IPS DF 6.9 (cell line): Measurements from ENCODE around the gene KANSL1.

Experiments used
- DNase-seq: peaks from one replicate; pipeline ENCODE4 v3.0.0-alpha.2; 2013; ENCODE audit warnings: low read depth, low spot score
- H3K27ac ChIP-seq: one replicate; pipeline ENCODE4 v1.5.1; 2013; ENCODE audit warnings: low read length, control low read depth
- H3K27me3 ChIP-seq: 2 replicates; pipeline ENCODE4 v1.6.1; 2013; ENCODE audit warnings: mild to moderate bottlenecking, low read length; ENCODE audit not compliant: control insufficient read depth, insufficient read depth
- H3K36me3 ChIP-seq: 2 replicates; pipeline ENCODE4 v1.6.1; 2013; ENCODE audit warnings: low read length; ENCODE audit not compliant: control insufficient read depth, insufficient read depth
- H3K4me1 ChIP-seq: 2 replicates; pipeline ENCODE4 v1.6.1; 2013; ENCODE audit warnings: low read length; ENCODE audit not compliant: control insufficient read depth, insufficient read depth
- H3K4me3 ChIP-seq: 2 replicates; pipeline ENCODE4 v1.5.1; 2013; ENCODE audit warnings: mild to moderate bottlenecking, low read length
- H3K9me3 ChIP-seq: 2 replicates; pipeline ENCODE4 v1.6.1; 2013; ENCODE audit warnings: low read length, inconsistent platforms; ENCODE audit not compliant: control insufficient read depth, insufficient read depth
- WGBS: extraction: QIAGEN DNeasy Blood & Tissue Kit; methylation state at CpG from one replicate; pipeline ENCODE4 v1.1.7; 2013; ENCODE audit warnings: mixed read lengths, missing lambda C conversion rate; ENCODE audit not compliant: insufficient read length, insufficient coverage; 5-methylcytosine and 5-hydroxymethylcytosine counted together

The KANSL1 gene

GRCh38 chr17:46059486-46059885 lies 133.7 kb downstream of the KANSL1 start:
- Histone ChIP-seq H3K4me3 (no peak overlapping the region), H3K27me3 (no peaks in the 10 kb centered on the region), H3K4me1 (no peaks in the 10 kb centered on the region), H3K9me3 (no peaks in the 10 kb centered on the region), H3K27ac (no peak overlapping the region), H3K36me3 (no peaks in the 10 kb centered on the region)
- no CpG with 5 or more reads among the region's 6 CpGs for WGBS
- no peak for DNase-seq

- H3K36me3 ChIP-seq: no peaks in the 10 kb centered on the region
- no peaks in the 10 kb centered on the region for H3K9me3 ChIP-seq
- H3K27me3 ChIP-seq: no peaks in the 10 kb centered on the region
- DNase-seq: no peak
- H3K4me3 ChIP-seq: no peak overlapping the region
- WGBS: no CpG with 5 or more reads among the region's 4 CpGs
- no peaks in the 10 kb centered on the region for H3K4me1 ChIP-seq
- H3K27ac ChIP-seq: no peak overlapping the region
These were observed 135.9 kb downstream of the KANSL1 start for GRCh38 chr17:46057366-46057765.

- Histone ChIP-seq H3K27me3 (no peaks in the 10 kb centered on the region), H3K4me3 (no peak overlapping the region), H3K4me1 (no peaks in the 10 kb centered on the region), H3K36me3 (no peaks in the 10 kb centered on the region), H3K27ac (no peak overlapping the region), H3K9me3 (no peaks in the 10 kb centered on the region)
- DNase-seq: no peak
- no CpG with 5 or more reads among the region's 4 CpGs for WGBS
These were observed 136.4 kb downstream of the KANSL1 start for GRCh38 chr17:46056800-46057304.

- Histone ChIP-seq H3K36me3 (peaks cover 5% of the 10 kb centered on the region; the same call in 1 of the 2 replicates), H3K4me1 (no peaks in the 10 kb centered on the region), H3K4me3 (no peak overlapping the region), H3K9me3 (no peaks in the 10 kb centered on the region), H3K27me3 (no peaks in the 10 kb centered on the region), H3K27ac (no peak overlapping the region)
- WGBS: no CpG with 5 or more reads among the region's 8 CpGs
- no peak for DNase-seq
These were observed 139.2 kb downstream of the KANSL1 start for GRCh38 chr17:46053911-46054534.

- no peaks in the 10 kb centered on the region for H3K4me1 ChIP-seq
- no peak for DNase-seq
- H3K9me3 ChIP-seq: no peaks in the 10 kb centered on the region
- H3K4me3 ChIP-seq: no peak overlapping the region
- WGBS: no CpG with 5 or more reads among the region's 5 CpGs
- peaks cover 15% of the 10 kb centered on the region; the same call in 1 of the 2 replicates for H3K36me3 ChIP-seq
- H3K27ac ChIP-seq: no peak overlapping the region
- no peaks in the 10 kb centered on the region for H3K27me3 ChIP-seq
These were observed 143.6 kb downstream of the KANSL1 start for GRCh38 chr17:46049656-46050055.

- DNase-seq: no peak
- WGBS: no CpG with 5 or more reads among the region's 8 CpGs
These were observed 145.4 kb downstream of the KANSL1 start for GRCh38 chr17:46047856-46048255.

GRCh38 chr17:46047398-46047797 lies 145.8 kb downstream of the KANSL1 start:
- Histone ChIP-seq H3K4me3 (no peak overlapping the region), H3K36me3 (peaks cover 20% of the 10 kb centered on the region; the same call in 1 of the 2 replicates), H3K27ac (no peak overlapping the region), H3K27me3 (no peaks in the 10 kb centered on the region), H3K9me3 (no peaks in the 10 kb centered on the region), H3K4me1 (no peaks in the 10 kb centered on the region)
- WGBS: no CpG with 5 or more reads among the region's 5 CpGs
- no peak for DNase-seq

More at GRCh38 chr17:46047856-46048255, 145.4 kb downstream of the KANSL1 start:
- Histone ChIP-seq H3K27ac (no peak overlapping the region), H3K36me3 (peaks cover 20% of the 10 kb centered on the region; the same call in 1 of the 2 replicates), H3K4me1 (no peaks in the 10 kb centered on the region), H3K4me3 (no peak overlapping the region), H3K9me3 (no peaks in the 10 kb centered on the region), H3K27me3 (no peaks in the 10 kb centered on the region)

GRCh38 chr17:46046957-46047356 lies 146.3 kb downstream of the KANSL1 start:
- H3K36me3 ChIP-seq: peaks cover 20% of the 10 kb centered on the region; the same call in 1 of the 2 replicates
- WGBS: no CpG with 5 or more reads among the region's 1 CpG
- H3K27ac ChIP-seq: no peak overlapping the region
- no peaks in the 10 kb centered on the region for H3K9me3 ChIP-seq
- H3K4me1 ChIP-seq: no peaks in the 10 kb centered on the region
- no peaks in the 10 kb centered on the region for H3K27me3 ChIP-seq
- no peak for DNase-seq
- H3K4me3 ChIP-seq: no peak overlapping the region

GRCh38 chr17:46045639-46046038 lies 147.6 kb downstream of the KANSL1 start:
- H3K27ac ChIP-seq: no peak overlapping the region
- DNase-seq: no peak

GRCh38 chr17:46044989-46045388 lies 148.2 kb downstream of the KANSL1 start:
- H3K36me3 ChIP-seq: peaks cover 14% of the 10 kb centered on the region; the same call in 1 of the 2 replicates
- no peaks in the 10 kb centered on the region for H3K9me3 ChIP-seq
- no peaks in the 10 kb centered on the region for H3K27me3 ChIP-seq
- no CpG with 5 or more reads among the region's 2 CpGs for WGBS
- H3K4me1 ChIP-seq: no peaks in the 10 kb centered on the region
- no peak overlapping the region for H3K4me3 ChIP-seq
- H3K27ac ChIP-seq: no peak overlapping the region
- DNase-seq: no peak

More at GRCh38 chr17:46045639-46046038, 147.6 kb downstream of the KANSL1 start:
- Histone ChIP-seq H3K36me3 (peaks cover 18% of the 10 kb centered on the region; the same call in 1 of the 2 replicates), H3K9me3 (no peaks in the 10 kb centered on the region), H3K4me1 (no peaks in the 10 kb centered on the region), H3K4me3 (no peak overlapping the region), H3K27me3 (no peaks in the 10 kb centered on the region)
- no CpG with 5 or more reads among the region's 3 CpGs for WGBS
